ENCODE measurements around the gene GREM1.

Gene GREM1

DNA sequence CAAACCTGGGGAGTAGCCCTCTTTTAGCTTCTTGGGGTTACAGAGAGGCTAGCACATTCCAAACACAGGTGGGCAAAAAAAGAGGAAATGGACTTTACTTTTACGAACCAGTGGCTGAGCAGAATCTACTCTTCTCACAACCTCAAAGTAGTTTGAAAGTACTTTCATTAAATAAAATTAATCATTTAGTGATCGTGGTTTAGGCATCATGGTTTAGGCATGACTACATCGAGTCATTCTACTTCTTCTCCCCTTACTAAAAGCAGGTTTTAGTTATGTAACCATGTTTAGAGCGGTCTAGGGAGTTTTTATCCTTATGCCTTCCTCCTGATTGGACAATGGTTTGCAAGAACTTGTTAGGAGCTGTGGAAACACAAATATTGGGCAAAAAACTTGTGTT is 2.5 kb upstream of the GREM1 start:
- TF ChIP-seq, protein P1, sequence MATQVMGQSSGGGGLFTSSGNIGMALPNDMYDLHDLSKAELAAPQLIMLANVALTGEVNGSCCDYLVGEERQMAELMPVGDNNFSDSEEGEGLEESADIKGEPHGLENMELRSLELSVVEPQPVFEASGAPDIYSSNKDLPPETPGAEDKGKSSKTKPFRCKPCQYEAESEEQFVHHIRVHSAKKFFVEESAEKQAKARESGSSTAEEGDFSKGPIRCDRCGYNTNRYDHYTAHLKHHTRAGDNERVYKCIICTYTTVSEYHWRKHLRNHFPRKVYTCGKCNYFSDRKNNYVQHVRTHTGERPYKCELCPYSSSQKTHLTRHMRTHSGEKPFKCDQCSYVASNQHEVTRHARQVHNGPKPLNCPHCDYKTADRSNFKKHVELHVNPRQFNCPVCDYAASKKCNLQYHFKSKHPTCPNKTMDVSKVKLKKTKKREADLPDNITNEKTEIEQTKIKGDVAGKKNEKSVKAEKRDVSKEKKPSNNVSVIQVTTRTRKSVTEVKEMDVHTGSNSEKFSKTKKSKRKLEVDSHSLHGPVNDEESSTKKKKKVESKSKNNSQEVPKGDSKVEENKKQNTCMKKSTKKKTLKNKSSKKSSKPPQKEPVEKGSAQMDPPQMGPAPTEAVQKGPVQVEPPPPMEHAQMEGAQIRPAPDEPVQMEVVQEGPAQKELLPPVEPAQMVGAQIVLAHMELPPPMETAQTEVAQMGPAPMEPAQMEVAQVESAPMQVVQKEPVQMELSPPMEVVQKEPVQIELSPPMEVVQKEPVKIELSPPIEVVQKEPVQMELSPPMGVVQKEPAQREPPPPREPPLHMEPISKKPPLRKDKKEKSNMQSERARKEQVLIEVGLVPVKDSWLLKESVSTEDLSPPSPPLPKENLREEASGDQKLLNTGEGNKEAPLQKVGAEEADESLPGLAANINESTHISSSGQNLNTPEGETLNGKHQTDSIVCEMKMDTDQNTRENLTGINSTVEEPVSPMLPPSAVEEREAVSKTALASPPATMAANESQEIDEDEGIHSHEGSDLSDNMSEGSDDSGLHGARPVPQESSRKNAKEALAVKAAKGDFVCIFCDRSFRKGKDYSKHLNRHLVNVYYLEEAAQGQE (IDR thresholded peaks at IDR 0.05; ENCODE audit: insufficient read depth in 1 of 2, low read depth in 2 of 2, low read length in 2 of 2): no peak
- TF ChIP-seq SIN3A (IDR thresholded peaks at IDR 0.05; ENCODE audit: borderline replicate concordance, insufficient read depth, low read length) (no peak), POLR2AphosphoS5 (IDR thresholded peaks at IDR 0.05; ENCODE audit: low read depth, low read length) (no peak), FOXP2 (optimal IDR thresholded peaks at IDR 0.05; ENCODE audit: borderline replicate concordance, extremely low read depth, extremely low read length, insufficient read depth) (no peak), TAF1 (IDR thresholded peaks at IDR 0.05; ENCODE audit: borderline replicate concordance, insufficient read depth, low read length) (no peak)

DNA sequence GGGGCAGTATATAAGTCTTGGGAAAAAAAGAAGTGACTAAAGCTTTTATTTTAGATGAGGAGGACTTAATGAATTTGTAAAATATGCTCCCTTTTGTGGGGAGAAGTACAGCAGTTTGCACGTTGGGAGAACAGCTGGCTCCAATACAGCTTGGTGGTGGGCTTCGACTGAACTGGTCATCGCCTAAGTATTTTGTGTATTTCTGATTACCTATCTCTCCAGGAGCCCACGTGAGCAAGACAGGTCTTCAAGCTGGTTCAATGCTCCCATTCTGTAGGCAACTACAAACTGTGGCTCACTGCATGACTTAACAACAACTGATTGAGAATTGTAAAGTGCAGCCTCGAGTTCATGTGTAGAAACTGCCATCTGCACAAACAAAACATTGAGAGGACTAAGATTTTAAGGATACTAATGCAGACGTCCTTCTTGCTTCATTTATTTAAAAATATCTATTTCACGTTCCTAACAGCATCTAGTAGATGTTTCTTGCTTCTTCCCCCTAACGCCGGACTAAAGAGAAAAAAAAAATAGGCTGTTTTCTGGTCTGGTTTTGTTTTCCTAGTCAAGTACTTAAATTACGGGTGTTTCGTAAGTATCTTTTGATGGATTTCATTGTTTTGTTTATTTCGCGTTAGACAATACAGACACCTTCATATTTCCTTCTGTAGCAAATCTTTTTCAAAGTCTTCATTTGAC is 1.4 kb upstream of the GREM1 start:
- TF ChIP-seq POLR2AphosphoS5 (IDR thresholded peaks at IDR 0.05; ENCODE audit: low read depth, low read length): no peak
- no peak for TF ChIP-seq FOXP2 (optimal IDR thresholded peaks at IDR 0.05; ENCODE audit: borderline replicate concordance, extremely low read depth, extremely low read length, insufficient read depth)
- TF ChIP-seq, protein P1 (IDR thresholded peaks at IDR 0.05; ENCODE audit: insufficient read depth in 1 of 2, low read depth in 2 of 2, low read length in 2 of 2): no peak
- no peak for TF ChIP-seq TAF1 (IDR thresholded peaks at IDR 0.05; ENCODE audit: borderline replicate concordance, insufficient read depth, low read length)
- no peak for TF ChIP-seq SIN3A (IDR thresholded peaks at IDR 0.05; ENCODE audit: borderline replicate concordance, insufficient read depth, low read length)

DNA sequence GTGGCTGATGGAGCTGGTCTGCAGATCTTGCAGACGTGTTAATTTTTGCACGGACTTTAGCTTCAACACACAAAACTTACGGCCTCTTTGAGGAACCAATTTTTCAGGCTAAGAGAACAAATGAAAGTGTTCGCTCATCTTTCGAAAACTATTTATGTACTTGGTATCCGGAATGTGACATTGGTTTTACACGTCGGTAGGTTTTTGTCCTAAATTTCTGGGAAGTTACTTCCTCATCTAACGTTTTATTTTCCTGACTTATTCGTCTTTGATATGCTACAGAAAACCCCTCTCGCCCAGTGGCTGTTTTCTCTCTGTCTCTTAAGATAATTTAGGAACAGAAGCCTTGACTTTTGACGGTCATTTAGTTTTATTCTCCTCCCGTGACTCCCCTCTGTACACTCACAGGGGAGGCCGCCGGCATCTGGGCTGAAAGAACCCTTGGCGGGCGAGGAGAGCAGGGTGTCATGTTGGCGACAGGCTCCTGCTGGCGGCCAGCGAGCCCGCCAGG is 834 bp upstream of the GREM1 start:
- TF ChIP-seq, protein P1 (IDR thresholded peaks at IDR 0.05; ENCODE audit: insufficient read depth in 1 of 2, low read depth in 2 of 2, low read length in 2 of 2): no peak
- no peak for TF ChIP-seq FOXP2 (optimal IDR thresholded peaks at IDR 0.05; ENCODE audit: borderline replicate concordance, extremely low read depth, extremely low read length, insufficient read depth)
- no peak for TF ChIP-seq SIN3A (IDR thresholded peaks at IDR 0.05; ENCODE audit: borderline replicate concordance, insufficient read depth, low read length)
- TF ChIP-seq TAF1 (IDR thresholded peaks at IDR 0.05; ENCODE audit: borderline replicate concordance, insufficient read depth, low read length): no peak
- TF ChIP-seq POLR2AphosphoS5 (IDR thresholded peaks at IDR 0.05; ENCODE audit: low read depth, low read length): no peak

DNA sequence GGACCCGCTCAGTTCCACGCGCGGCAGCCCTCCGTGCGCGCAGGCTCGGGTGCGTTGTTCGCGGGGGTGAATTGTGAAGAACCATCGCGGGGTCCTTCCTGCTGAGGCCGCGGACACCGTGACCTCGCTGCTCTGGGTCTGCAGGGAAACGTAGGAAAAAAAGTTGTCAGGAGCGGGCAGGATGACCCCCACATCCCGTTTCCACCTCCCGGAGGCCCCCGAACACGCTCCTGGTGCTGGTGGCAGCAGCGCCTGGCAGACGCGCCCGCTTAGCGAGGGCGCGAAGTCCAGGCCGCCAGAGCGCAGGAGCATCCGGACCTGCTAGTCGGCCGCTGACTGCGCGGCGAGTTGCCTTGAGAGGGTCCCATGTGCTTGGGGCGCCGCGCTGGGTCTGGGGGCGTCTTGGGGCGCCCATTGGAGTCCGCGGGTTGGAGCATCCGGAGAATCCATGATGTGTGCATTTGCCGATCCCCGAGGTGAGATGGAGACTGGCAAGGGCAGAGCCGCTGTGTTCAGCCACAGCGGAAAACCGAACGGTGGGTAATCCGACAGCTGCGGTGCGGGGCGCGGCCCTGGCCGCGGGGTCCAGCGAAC is 520 bp downstream of the GREM1 start:
- TF ChIP-seq SIN3A (IDR thresholded peaks at IDR 0.05; ENCODE audit: borderline replicate concordance, insufficient read depth, low read length) (no peak), FOXP2 (optimal IDR thresholded peaks at IDR 0.05; ENCODE audit: borderline replicate concordance, extremely low read depth, extremely low read length, insufficient read depth) (no peak)
- TF ChIP-seq, protein P1 (IDR thresholded peaks at IDR 0.05; ENCODE audit: insufficient read depth in 1 of 2, low read depth in 2 of 2, low read length in 2 of 2): no peak
